CD4-positive, alpha-beta T cell (primary cell): Measurements from ENCODE around the gene SASH3. TPM values are rescaled to one million over a fixed set of nuclear protein-coding genes. Genes with fewer than 3 reads are reported as not detected.

Experiments used
- ATAC-seq: fragments of 200-7000 bp; cut with Tn5 transposase; one replicate; pipeline ENCODE4 v1.10.0; 2022; ENCODE audit warnings: mild to moderate bottlenecking; ENCODE audit not compliant: poor library complexity
- CTCF ChIA-PET: fragments of 350-600 bp; sonication (Branson Sonifier 250); formaldehyde crosslinking; loops from one replicate; lab custom pipeline; 2021; ENCODE audit warnings: antibody characterized with exemption, inconsistent platforms; lab: Charles Lee
- POLR2A ChIA-PET: fragments of 350-600 bp; sonication (Branson Sonifier 250); formaldehyde crosslinking; loops from one replicate; lab custom pipeline; 2021; ENCODE audit warnings: antibody characterized with exemption, inconsistent platforms; lab: Charles Lee
- DNase-seq, 14 experiments: peaks; one replicate each; pipeline ENCODE4 v3.0.0-alpha.2; 2013 to 2020; ENCODE audit warnings: mixed read lengths in 2 of 14
- H3K27ac ChIP-seq, 2 donors: one replicate each; pipeline versions ENCODE4 v1.5.1 to v1.7.0; 2013; ENCODE audit warnings: low read length in 2 of 2, low read depth in 1 of 2, mild to moderate bottlenecking in 1 of 2
- H3K27me3 ChIP-seq, 2 experiments: 1 replicate in 1 of 2; 2 replicates in 1 of 2; pipeline versions ENCODE4 v1.6.1 to v1.7.0; 2013; ENCODE audit warnings: low read length in 2 of 2, control low read depth in 1 of 2, mild to moderate bottlenecking in 1 of 2, moderate library complexity in 1 of 2; ENCODE audit not compliant: insufficient read depth in 2 of 2, control insufficient read depth in 1 of 2
- H3K36me3 ChIP-seq: one replicate; pipeline ENCODE4 v1.6.1; 2013; ENCODE audit warnings: low read length, control low read depth; ENCODE audit not compliant: insufficient read depth
- H3K4me1 ChIP-seq: one replicate; pipeline ENCODE4 v1.6.1; 2013; ENCODE audit warnings: low read length, control low read depth; ENCODE audit not compliant: insufficient read depth
- H3K4me3 ChIP-seq: one replicate; pipeline ENCODE4 v1.5.1; 2013; ENCODE audit warnings: mild to moderate bottlenecking, low read length, moderate library complexity
- H3K9me3 ChIP-seq, 2 experiments: 1 replicate in 1 of 2; 2 replicates in 1 of 2; pipeline versions ENCODE4 v1.6.1 to v1.7.0; 2013; ENCODE audit warnings: low read length in 2 of 2, mild to moderate bottlenecking in 2 of 2, control low read depth in 1 of 2, moderate library complexity in 1 of 2; ENCODE audit not compliant: control insufficient read depth in 1 of 2, insufficient read depth in 1 of 2
- H3K27ac Mint-ChIP-seq: one replicate; pipeline ENCODE4 v1.8.0; 2020; ENCODE audit warnings: mixed read lengths
- H3K27me3 Mint-ChIP-seq: one replicate; pipeline ENCODE4 v1.8.0; 2021; ENCODE audit warnings: mixed read lengths
- H3K36me3 Mint-ChIP-seq: one replicate; pipeline ENCODE4 v1.8.0; 2021; ENCODE audit warnings: low read depth, mixed read lengths
- H3K4me1 Mint-ChIP-seq: one replicate; pipeline ENCODE4 v1.8.0; 2021; ENCODE audit warnings: low read depth, mixed read lengths
- H3K4me3 Mint-ChIP-seq: one replicate; pipeline ENCODE4 v1.8.0; 2020; ENCODE audit warnings: mild to moderate bottlenecking, mixed read lengths
- H3K9me3 Mint-ChIP-seq: one replicate; pipeline ENCODE4 v1.8.0; 2020; ENCODE audit warnings: mixed read lengths
- CTCF ChIP-seq: fragments of 200-600 bp; IDR thresholded peaks from one replicate; pipeline ENCODE4 v1.8.0; 2022; ENCODE audit warnings: antibody characterized with exemption, mild to moderate bottlenecking
- intact Hi-C, 2 experiments: fragments of 100-400 bp; cut with DNase I in 1 of 2; cut with micrococcal nuclease in 1 of 2; formaldehyde crosslinking; loops; one replicate each; pipeline versions ENCODE4 v1.15.1 to v1.9.0; 2023 to 2025; cut with DNase I, micrococcal nuclease
- total RNA-seq, 174 experiments: library from RNA in 2 of 174; stranded (reverse) in 2 of 174; gene quantifications; one replicate each; pipeline ENCODE4 v1.2.3 and lab custom pipeline; 2021 to 2026

Gene SASH3
- total RNA-seq, 2 experiments from 2014 or later = 69.0 to 70.8 TPM

- intact Hi-C loops = no loop called here
- no peak overlapping the region for H3K27ac ChIP-seq
- H3K27me3 ChIP-seq = no peaks in the 10 kb centered on the region
- no peak overlapping the region for H3K27ac Mint-ChIP-seq
- ATAC-seq = no peak
- POLR2A ChIA-PET = no interaction called here
- H3K4me1 Mint-ChIP-seq = peaks cover 11% of the 10 kb centered on the region
- H3K27me3 Mint-ChIP-seq = no peaks in the 10 kb centered on the region
- CTCF ChIA-PET = no interaction called here
- peaks cover 26% of the 10 kb centered on the region for H3K36me3 Mint-ChIP-seq
- H3K9me3 Mint-ChIP-seq = no peaks in the 10 kb centered on the region
- H3K4me1 ChIP-seq = no peaks in the 10 kb centered on the region
- H3K4me3 ChIP-seq = no peak overlapping the region
- TF ChIP-seq CTCF = no peak
- no peaks in the 10 kb centered on the region for H3K9me3 ChIP-seq
- DNase-seq = no peak
- no peaks in the 10 kb centered on the region for H3K36me3 ChIP-seq
- no peak overlapping the region for H3K4me3 Mint-ChIP-seq
Measured at GRCh38 chrX:129804806-129805205, 25.1 kb downstream of the SASH3 start.

GRCh38 chrX:129808158-129808828 lies 28.5 kb downstream of the SASH3 start:
- Mint-ChIP-seq H3K9me3 (no peaks in the 10 kb centered on the region), H3K27ac (no peak overlapping the region), H3K36me3 (peaks cover 41% of the 10 kb centered on the region), H3K4me3 (no peak overlapping the region), H3K4me1 (peaks cover 11% of the 10 kb centered on the region), H3K27me3 (no peaks in the 10 kb centered on the region)
- Histone ChIP-seq H3K9me3 (no peaks in the 10 kb centered on the region), H3K36me3 (peaks cover 4% of the 10 kb centered on the region), H3K27ac (no peak overlapping the region), H3K27me3 (no peaks in the 10 kb centered on the region), H3K4me3 (no peak overlapping the region), H3K4me1 (no peaks in the 10 kb centered on the region)
- intact Hi-C loops = no loop called here
- no peak for DNase-seq
- ATAC-seq = no peak
- ChIA-PET CTCF (no interaction called here), POLR2A (interaction anchor here (1.5 kb wide), 1 partner anchor 98 kb away, joined by 3 read pairs; the partner anchor contains the start of gene UTP14A)
- TF ChIP-seq CTCF = no peak

GRCh38 chrX:129808829-129809796 lies 29.4 kb downstream of the SASH3 start:
- H3K4me1 Mint-ChIP-seq = peaks cover 11% of the 10 kb centered on the region
- H3K27ac Mint-ChIP-seq = no peak overlapping the region
- H3K4me3 ChIP-seq = no peak overlapping the region
- peaks cover 4% of the 10 kb centered on the region for H3K36me3 ChIP-seq
- peaks cover 36% of the 10 kb centered on the region for H3K36me3 Mint-ChIP-seq
- H3K9me3 ChIP-seq = no peaks in the 10 kb centered on the region
- H3K27ac ChIP-seq = no peak overlapping the region
- intact Hi-C loops = no loop called here
- H3K9me3 Mint-ChIP-seq = no peaks in the 10 kb centered on the region
- DNase-seq (no peak), ATAC-seq (no peak)
- POLR2A ChIA-PET = interaction anchor here (1.5 kb wide), 1 partner anchor 97 kb away, joined by 3 read pairs; the partner anchor contains the start of gene UTP14A
- H3K27me3 ChIP-seq = no peaks in the 10 kb centered on the region
- H3K4me3 Mint-ChIP-seq = no peak overlapping the region
- CTCF ChIA-PET = no interaction called here
- no peak for TF ChIP-seq CTCF
- no peaks in the 10 kb centered on the region for H3K4me1 ChIP-seq
- no peaks in the 10 kb centered on the region for H3K27me3 Mint-ChIP-seq
